Stimulated activated CD4-positive, alpha-beta T cell treated with anti-CD3 and anti-CD28 coated beads, Interleukin-1b, Interleukin-23, amount 100 ng/mL, for 24 hours (primary cell): ENCODE data around the gene GLYATL2.

ENCODE experiments used
- DNase-seq, 4 experiments: peaks; one replicate each; pipeline ENCODE4 v3.0.0-alpha.2; 2020; ENCODE audit warnings: low read depth in 4 of 4, low spot score in 1 of 4

GLYATL2 gene, protein sequence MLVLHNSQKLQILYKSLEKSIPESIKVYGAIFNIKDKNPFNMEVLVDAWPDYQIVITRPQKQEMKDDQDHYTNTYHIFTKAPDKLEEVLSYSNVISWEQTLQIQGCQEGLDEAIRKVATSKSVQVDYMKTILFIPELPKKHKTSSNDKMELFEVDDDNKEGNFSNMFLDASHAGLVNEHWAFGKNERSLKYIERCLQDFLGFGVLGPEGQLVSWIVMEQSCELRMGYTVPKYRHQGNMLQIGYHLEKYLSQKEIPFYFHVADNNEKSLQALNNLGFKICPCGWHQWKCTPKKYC

DNA sequence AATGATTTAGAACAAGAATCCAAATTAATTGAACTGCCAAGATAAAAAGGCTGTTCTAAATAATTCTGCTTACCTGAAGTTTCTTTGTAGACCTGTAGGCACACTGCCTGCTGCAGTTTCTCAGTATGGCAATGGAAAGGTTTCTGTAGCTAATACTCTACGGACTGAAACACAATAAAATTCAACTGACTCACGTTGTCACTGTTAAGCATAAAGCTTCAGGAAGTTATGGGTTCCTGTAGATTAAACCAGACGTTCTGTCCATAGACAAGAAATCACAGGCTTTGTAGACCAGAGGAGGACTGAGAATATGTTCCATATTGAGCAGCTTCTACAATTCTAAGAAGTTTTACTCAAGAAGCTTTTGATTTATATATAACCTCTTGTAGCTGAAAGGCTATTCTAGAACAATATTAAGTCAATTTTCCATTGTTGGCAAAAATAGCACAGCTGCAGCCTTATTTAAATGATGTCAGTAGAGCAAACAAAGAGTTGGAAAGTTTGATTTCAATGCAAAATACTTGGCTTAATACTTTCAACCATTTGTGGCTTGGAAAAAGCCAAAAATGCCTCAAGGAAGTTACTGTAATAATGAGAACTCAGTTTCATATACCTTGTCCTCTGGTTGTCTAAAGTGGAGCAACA lies at the start of gene GLYATL2:
TSS of gene GLYATL2 (minus strand) at position 344 of the 645 bp plus-strand sequence. CDS start 5,092 bp downstream, outside the sequence.
- no peak for DNase-seq

DNA sequence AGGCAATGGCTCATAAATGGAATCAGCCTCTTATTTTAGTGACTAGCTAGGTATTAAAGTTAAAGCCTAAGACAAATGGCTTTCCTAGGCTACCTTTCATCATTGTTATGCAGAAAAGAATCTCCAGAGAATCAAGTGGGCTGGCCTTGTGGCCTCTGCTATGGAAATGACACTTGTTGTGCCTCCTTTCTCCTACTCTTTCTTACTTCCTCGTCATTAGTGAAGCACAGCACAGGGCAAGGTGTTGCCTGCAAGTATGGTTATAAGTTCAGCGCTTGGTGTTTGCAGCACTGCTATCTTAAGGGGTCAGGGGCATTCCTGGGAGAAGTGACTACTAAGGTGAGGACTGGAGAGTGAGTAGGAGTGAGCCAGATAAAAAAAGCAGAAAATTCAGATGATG lies 49.4 kb upstream of the GLYATL2 start:
- DNase-seq, result no peak

DNA sequence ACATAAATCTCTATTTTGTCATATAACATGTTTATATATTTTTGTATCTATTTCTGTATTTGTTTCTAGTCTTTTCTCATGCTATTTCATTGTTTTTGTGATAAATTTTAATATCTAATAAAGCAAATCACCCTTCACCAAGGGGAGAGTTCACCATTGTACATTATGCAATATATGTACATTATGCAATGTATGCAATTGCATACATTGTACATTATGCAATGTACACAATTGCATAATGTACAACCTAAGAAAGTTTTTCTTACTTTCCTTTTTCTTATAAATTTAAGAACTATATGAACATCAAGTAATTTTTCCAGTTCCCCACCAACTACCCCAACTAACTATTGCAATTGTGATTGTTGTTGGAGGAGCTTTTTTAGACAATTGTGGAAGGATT lies 44.1 kb upstream of the GLYATL2 start:
- no peak for DNase-seq

DNA sequence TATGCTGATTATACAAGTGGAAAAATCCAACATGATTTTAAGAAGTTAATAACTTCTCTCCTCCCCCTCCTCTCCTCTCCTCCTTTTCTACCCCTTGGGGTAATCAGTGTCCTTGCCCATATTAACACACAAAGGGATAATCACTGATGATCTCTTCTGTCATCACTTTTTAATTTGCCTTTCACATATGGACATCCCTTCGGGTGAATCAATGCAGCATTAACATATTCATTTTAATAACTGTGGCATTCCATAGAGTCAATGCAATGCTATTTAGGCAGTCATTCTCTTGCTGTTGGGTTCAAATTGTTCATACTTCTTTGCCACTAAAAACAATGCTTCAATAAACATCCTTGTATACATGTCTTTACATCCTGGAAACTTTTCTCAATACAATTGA lies 42.9 kb upstream of the GLYATL2 start:
- no peak for DNase-seq

DNA sequence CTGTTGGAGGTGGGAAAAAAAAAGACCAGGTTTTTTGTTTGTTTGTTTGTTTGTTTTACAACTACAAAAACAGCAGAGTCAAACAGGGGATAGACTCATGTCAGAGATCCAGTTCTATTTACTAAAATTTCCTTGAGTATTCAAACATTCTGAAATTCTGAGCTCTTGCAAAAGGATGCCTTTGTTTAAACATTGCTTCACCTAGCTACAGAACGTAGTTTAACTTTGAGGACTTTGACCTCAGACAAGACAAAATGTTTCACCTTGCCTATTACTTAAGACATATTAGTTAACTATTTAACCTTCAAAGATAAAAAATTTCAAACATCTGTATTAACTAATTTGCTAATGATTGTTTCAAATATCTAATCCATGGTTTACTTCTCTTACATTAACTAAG lies 36.1 kb upstream of the GLYATL2 start:
- no peak for DNase-seq

DNA sequence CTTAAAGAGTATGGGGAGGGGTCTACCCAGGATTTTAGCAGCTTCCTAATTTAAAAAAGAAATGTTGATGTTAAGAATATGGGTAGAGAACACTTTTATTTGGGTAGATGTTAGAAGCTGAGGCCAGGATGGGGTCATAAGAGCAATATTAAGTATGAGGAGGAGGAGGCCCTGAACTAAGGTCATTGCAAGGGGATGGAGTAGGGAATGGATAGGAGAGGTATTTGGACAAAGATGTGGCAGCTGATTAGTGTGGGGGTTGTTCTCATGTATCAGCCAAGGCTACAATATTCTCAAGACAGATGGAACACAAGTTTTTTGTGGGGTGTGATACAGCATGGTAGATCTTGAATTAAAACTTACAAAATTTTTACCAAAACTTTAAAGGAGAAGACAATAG lies 35.7 kb upstream of the GLYATL2 start:
- no peak for DNase-seq

DNA sequence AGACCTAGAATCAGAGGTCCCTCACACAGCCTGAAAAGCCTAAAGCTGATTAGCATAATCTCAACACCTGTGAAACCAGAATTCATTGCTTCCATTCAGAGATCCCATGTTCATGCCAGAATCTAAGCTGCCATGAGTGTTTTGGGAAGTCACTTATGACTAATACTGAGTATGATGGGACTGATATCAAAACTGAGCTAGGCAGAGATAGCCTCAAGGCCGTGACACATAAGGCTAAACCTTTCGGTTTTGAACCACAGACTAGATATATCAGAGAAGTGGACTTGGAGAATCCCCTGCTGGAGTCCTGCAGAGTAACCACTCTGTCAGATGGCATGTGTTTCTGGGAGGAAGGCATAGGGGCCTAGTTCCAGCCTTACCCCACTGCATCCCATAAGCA lies 23.1 kb upstream of the GLYATL2 start:
- no peak for DNase-seq

DNA sequence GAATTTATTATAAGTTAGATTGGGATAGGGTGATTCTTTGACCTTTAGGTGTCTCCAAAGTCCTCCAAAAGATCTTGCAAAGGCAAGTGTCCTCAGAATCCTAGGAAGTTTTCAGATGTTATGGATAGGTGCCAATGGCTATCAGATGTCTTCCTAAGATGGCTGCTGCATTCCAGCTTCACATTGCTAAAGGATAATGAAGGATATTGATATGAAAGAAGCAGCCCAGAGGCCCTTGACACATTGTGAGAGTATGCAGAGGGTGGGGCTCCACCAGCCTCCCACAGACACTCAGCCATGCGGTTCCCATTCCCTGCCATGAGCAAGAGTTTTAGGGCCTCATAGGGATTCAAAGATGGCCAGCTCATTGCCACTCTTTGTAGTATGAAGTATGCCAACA lies 22.3 kb upstream of the GLYATL2 start:
- DNase-seq, result no peak

DNA sequence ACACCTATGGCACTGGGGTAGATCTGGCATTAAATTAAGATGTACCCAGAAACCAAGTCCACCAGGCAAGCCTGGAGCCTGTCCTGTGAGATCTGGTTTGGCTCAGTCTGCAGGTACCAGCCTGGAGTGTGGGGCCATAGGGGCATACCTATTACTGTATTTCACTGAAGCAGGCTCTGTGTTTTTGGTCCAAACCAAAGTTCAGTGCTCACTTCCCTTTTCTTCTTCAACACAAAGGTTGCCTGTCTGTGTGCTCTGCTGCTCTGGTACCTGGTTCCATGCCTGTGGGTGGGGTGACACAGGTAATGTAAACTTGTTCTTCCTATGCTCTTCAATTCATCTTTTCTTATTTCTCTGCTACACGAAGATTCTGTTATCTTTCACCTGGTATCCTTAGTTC lies 19.8 kb upstream of the GLYATL2 start:
- DNase-seq, result no peak

DNA sequence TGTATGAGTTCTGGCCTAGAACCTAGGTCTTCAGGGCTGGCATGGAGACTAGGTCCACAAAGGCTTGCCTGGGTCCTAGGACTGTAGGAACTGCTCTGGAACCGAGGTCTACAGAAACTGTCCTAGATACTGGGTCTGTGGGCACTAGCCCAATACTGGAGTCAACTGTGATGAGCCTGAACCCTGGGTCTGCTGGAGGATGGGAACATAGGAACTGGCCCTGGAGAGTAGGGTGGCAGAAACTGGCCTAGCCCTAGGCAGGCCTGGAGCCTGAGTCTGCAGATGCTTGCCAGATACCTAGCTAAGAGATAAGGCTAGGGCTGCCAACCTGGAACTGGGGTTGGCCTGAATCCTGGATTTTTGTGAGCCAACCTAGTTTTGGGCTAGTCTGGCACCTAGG lies 19.2 kb upstream of the GLYATL2 start:
- no peak for DNase-seq

DNA sequence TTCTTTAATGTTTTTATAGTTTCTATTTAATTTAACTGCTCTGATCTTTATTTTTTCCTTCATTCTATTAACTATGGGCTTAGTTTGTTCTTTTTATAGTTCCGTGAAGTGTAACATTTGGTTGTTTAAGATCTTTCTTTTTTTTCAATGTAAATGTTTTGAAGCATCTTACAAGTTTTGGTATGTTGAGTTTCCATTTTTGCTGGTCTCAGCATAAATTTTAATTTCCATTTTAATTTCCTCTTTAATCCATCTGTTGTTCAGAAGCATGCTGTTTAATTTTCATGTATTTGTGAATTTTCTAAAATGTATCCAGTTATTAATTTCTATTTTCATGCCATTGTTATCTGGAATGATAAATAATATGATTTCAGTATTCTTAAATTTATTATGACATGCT lies 17.0 kb upstream of the GLYATL2 start:
- DNase-seq, result no peak

DNA sequence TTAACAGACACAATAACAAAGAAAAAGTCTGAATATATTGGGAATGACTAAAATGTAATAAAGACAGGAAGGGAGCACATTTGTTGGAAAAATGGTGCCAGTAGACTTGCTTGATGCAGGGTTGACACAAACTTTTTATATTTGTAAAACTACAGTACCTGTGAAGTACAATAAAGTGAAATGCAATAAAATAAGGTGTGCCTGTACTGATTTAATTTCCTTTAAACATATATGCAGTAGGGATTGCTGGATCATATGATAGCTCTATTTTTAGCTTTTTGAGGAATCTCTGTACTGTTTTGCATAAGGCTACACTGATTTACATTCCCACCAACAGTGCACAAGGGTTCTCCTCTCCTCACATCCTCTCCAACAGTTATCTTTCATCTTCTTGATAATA lies 12.3 kb upstream of the GLYATL2 start:
- DNase-seq, result no peak

DNA sequence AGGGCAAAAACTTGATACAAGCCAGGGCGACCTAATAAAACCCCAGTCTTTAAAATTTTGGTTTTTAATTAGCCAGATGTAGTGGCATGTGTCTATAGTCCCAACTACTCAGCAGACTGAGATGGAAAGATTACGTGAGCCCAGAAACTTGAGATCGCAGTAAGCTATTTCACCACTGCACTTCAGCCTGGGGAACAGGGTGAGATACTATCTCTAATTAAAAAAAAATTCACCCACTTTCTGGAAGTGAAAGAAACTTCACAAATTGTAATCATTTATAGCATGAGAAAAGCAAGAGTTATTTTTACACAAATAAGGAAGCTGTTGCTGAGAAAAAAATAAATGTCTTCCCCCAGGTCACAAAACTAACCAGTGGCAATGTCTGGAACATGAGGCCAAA lies 882 bp upstream of the GLYATL2 start:
- DNase-seq, result no peak

DNA sequence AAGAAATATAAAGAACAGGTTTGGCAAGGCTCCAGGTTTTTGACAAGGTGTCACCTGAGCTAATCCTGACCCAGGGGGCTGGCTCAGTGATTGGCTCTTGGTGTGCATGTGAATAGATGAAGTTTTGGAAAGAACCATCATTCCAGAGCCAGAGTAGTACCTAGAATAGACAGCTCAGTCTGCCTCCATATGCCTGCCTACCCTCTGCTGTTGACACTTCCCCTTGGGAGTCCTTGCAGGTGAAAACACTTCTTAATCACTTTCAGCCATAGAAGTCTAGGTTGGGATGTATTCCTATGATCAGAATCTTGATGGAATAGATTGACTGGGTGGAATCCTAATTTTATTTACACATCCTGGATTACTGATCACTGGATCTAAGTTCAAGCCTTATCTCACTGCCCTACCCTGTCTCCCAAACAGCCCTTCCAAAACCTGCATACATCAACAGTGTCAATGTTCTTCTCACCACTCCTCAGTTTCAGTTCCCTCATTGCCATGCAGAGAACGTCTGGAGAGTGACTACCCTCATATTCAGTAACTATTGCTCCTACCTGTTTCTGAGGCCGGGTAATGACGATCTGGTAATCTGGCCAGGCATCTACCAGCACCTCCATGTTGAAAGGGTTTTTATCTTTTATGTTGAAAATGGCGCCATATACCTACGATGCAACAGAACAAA lies 6.7 kb downstream of the GLYATL2 start:
- DNase-seq, result no peak

DNA sequence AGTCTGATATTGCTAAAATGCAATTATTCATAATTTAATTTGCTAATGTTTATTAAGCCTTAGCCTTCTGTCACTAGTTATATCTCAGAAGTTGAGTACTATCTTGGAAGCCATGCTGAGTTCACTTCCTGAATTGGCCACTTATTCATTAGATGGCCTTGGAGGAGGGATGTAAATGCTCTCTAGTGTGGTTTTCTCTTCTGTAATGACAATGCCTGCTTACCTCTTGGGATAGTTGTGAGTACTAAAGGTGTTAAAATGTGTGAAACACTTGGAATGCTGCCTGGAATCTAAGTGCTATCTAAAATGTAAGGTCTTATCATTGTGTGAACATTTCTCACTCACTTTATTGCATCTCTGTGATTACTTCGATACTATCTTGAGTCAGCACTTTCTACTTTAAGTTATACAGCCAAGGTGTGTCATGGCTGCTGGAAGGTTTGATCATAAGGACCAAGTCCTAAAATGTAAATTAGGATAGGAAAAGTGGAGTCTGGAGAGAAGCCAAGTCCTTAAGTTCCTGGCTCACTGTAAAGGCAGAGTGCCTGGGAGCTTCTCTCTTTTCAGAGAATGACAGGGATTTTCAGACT lies 12.4 kb downstream of the GLYATL2 start:
- no peak for DNase-seq

DNA sequence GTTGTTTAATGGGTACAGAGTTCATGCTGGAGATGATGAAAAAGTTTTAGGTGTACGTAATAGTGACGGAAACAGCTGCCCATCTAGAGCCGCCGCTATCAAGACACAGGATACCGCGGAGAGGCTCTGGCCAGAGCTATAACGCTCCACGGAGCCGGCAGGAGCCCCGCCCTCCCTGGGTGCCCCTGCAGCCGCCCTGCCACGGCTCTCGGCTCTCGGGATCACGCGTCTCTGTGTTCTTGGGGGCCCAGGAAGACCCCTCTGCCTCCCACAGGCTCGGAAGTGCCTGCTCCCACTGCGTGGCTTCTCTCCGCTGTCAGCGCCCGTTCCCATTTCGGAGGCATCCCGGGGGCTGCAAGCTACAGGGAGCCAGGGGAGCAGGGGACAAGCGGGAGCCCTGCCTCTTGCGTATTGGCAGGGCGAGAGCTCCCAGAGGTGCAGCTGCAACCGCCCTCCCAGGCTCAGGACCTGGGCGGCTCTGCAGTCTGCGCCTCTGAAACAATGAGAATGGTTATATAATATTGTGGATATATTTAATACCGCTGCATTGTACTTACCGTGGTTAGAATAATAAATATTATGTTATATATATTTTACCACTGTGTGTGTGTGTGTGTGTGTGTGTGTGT lies 13.7 kb downstream of the GLYATL2 start:
- DNase-seq, result no peak

DNA sequence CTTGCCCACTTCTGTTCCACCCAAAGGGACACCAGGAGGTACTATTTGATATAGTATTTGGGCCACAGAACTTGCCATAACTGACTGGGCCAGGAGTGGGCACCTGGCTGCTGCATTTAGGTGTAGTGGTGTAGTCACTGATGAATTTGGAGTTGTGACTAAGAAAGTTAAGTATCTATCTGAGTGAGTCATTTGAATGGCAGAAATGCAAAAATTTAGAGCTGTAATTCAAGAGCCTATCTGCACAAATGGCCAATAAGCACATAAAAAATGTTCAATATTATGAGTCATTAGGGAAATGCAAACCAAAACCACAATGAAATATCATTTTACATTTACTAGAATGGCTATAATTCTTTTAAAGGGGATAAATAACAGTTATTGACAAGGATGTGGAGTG lies 14.7 kb downstream of the GLYATL2 start:
- DNase-seq, result no peak

DNA sequence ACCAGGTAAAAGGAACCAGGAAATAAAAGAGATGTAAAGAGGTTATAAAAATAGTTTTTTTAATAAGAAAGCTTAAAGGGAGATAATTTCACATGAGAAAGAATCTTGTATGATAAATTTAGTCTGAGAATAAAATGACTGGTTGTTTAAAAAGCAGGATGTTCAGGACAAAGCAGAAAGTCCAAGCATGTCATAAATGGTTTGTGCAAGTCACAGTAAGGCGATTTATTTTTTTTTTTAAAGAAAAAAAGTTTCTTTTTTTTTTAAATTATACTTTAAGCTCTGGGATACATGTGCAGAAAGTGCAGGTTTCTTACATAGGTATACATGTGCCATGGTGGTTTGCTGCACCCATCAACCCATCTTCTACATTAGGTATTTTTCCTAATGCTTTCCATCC lies 30.8 kb downstream of the GLYATL2 start:
- no peak for DNase-seq

DNA sequence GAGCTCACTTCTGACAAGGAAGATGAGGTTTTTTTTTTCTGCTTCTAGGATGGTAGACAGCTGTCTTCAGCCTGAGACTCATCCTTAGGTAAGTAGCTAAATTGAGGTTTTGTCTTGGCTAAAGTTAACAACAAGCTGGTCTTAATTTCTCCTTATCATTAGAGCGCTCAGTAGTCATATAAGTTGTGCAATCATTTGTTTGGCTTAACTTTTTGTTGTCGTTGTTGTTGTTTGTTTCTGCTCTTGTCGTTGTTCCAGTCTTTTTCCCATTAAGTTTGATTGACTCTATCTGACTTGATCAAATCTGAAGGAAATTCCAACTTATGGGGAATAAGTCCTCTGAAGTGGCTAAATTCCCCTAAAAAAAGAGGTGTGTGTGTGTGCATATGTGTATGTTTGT lies 33.0 kb downstream of the GLYATL2 start:
- DNase-seq, result no peak

DNA sequence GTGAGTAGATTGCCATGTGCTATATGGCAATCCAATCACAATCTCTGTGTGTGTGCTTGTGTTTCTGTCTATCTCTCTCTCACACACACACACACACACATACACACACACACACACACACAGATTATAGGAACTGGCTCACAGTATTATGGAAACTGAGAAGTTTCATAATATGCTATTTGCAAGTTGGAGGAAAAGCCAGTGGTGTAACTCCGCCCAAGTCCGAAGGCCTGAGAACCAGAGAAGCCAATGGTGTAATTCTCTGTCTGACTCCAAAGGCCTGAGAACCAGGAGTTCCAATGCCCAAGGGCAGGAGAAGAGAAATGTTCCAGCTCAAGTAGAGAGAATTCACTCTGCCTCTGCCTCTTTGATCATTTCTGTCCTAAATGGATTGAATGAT lies 37.2 kb downstream of the GLYATL2 start:
- DNase-seq, result no peak

DNA sequence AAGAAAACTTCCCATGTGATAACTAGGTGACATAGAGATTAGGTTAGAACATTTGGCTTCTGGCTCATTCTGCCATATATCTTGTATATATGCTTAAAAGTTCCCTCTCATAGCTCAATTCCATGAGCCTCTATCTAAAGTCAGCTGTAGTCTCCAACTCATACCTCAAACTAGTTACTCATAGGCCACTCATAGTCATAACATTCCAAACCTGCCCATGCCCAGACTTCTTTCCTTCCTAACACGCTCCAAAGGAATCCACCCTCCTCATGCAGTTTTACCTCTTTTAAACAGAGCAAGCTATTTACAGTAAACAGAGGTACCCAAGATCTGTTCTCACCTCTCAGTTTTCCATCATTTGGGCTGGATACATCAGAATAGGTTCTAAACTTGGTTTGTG lies 39.4 kb downstream of the GLYATL2 start:
- DNase-seq, result no peak
